Amygdala (tissue), 56 donors: ENCODE results near the gene FBLN2.

ENCODE experiments used
- DNase-seq, 56 donors: peaks; one replicate each; lab custom pipeline; 2025; lab: John Stamatoyannopoulos, UW

The FBLN2 gene

GRCh38 chr3:13655061-13655913 is 106.4 kb downstream of the FBLN2 start:
- DNase-seq, result peak in 3 of 56 donors; percentile 4 to 53 (median 22)

- no peak for DNase-seq
These were observed 107.8 kb downstream of the FBLN2 start for GRCh38 chr3:13656584-13657301.

DNA sequence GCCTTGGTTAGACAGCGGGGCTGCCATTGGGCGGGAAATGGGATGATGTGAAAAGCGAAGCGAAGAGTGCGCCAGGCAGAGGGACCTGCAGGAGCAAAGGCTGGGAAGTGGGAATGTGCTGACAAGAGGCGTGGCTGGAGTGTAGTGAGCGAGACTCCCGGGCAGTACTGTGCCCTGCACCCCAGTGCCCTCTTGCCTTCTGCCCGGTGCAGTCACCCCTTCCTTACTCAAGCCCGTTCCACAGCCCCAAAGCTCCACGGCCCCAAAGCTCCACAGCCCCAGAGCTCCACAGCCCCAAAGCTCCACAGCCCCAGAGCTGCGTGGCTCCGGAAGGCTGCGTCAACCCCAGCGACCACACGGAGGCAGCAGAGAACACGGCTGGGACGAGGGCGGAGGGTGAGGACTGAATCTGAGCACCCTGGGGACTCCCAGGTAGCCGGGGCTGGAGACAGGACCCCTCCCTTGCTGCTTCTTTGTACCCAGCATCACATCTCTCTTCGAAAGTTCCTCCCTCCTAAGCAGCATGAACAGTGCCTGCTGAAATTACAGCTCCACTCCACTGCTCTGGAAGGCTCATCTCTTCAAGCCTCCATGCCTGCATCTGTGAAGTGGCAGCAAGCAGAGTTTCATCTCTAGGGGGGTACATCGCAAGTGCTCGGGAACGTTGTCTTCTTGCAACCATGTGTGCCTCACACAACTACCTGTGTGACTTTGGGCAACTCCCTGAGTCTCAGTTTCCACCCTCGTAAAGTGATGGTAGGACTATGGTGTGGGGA is 108.9 kb downstream of the FBLN2 start:
- peak in 41 of 56 donors; percentile 6 to 70 (median 44) for DNase-seq

- no peak for DNase-seq
These were observed 109.8 kb downstream of the FBLN2 start for GRCh38 chr3:13658681-13659080.

- no peak for DNase-seq
These were observed 110.5 kb downstream of the FBLN2 start for GRCh38 chr3:13659221-13659969.

GRCh38 chr3:13660042-13660874 is 111.3 kb downstream of the FBLN2 start:
- no peak for DNase-seq

GRCh38 chr3:13661121-13661520 is 112.2 kb downstream of the FBLN2 start:
- no peak for DNase-seq

- no peak for DNase-seq
These were observed 113.4 kb downstream of the FBLN2 start for GRCh38 chr3:13662238-13662847.

DNA sequence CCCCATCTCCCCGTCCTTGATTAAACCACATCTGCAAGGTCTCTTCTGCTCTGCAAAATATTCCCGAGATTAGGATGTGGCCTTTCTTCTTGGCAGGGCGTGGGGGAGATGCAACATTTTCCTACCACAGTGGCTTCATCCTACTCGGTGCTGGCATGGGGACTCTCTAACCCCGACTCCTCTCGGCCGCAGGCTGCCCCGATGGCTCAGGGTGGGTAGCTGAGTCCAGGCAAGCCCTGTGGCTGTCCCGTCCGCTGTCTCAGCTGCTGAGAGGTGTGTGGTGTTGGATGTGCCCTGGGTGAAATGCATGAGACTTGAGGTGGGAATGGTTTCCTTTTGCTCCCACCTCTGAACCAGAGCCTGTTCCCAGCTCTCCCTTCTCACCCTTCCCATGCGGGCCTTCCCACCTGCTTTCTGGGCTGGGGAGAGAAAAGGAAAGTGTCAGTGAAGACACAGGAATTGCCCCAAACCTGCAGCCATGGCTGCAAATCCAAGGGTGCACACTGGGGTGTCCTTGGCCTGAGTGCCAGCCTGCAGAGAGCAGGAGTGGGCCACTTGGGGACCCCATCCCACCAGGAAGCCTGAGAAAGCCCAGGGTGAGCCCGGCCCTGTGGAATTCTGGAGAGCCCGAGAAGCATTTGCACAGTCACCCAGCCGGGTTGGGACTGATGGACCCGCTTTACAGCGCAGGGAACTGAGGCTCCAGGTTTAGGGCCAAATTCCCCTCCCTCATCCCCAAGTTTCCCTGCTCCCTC is 115.0 kb downstream of the FBLN2 start:
- no peak for DNase-seq

- peak in 1 of 56 donors; percentile 34 for DNase-seq
These were observed 116.8 kb downstream of the FBLN2 start for GRCh38 chr3:13665582-13666226.

GRCh38 chr3:13666227-13666619 is 117.3 kb downstream of the FBLN2 start:
- no peak for DNase-seq

DNA sequence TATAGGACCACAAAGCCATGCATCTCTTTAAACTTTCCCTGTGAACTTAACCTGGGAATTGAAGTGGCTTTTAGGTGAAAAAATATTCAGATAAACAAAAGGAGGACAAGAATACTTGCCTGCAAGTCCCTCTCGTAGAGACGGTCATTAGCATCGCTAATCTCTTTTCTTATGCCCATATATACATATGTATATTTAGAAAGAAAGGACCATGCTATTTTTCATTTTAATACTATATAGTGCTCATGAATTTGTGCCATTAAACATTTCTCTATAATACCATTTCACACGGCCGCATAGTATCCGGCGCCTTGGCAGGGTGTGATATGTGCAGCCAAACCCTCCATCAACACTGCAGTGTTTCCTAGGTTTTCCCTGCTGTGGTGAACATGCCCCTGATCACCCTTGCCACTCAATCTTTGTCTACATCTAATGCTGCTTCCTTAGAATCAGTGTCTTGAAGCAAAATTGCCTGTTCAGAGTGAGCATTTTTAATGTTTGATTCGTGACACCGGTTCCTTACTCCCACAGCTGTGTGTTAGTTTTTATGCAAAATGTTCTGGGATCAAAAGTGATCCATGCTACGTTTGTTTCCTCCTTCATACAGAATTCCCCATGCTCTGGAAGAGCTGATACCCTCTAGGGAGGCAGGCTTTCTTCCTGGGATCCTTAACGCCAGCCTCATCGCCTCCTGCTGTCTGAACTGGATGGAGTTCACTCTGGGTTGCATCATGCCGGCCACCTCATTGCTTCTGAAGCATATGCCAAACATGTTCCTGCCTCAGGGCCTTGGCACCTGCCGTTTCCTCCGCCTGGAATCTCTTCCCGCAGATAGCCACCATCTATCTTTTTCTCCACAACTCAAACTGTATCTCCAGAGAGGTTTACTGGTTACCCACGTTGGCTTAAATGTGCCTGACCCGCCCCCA is 118.1 kb downstream of the FBLN2 start:
- DNase-seq, result no peak

DNA sequence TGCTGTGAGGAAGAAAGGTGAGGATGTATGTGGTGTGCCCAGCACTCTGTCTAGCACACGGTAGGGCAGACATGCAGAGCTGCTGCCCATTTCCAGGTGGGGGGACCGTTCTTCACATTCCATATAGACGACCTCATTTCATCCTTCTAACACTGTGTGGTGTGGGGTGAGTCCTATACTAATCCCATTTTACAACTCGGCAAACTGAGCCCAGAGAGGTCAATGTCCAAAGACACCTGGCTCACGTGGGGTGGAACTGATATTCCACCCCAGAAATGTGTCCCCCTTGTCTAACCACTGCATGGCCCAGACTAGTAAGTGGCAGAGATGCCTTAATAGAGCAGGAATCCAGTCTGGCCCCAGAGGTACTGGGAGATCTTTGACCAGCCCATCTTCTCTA is 119.2 kb downstream of the FBLN2 start:
- no peak for DNase-seq

- no peak for DNase-seq
These were observed 120.5 kb downstream of the FBLN2 start for GRCh38 chr3:13669457-13669856.

- no peak for DNase-seq
These were observed 121.4 kb downstream of the FBLN2 start for GRCh38 chr3:13670292-13670691.

DNA sequence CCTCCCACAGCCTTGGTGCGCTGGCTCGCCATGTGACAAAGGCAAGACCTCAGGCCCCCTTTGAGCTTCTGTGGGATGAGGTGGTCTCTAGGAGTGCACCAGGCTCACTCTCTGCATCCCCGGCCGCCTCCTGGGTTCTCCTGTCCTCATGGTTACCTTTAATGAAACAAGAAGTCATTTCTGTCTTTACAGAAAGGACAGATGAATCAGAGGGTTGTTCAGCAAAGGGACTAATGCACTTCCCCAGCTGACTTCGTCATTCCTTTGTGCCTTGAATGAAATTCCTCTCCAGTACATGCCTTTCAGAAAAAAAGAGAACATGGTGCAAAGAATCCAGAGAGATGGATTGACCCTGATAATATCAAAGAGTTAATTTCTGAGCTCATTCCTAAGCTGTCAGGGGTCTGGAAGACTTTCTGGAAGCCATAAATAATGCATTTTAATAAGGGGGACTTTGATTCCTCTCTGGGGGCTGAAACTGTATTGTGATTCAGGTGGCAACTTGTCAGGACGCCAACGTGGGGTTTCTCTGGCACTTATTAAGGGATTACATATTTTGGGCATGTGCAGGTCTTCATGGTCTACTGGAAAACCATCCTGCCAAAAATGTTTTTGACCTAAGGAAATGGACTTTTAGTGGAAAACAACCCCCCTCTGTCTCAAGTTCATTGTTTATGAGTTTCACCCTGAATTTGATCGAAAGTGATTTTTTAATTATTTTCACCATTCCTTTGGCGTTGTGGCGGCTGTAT is 122.7 kb downstream of the FBLN2 start:
- DNase-seq, result no peak
